NT2/D1 (cell line): ENCODE measurements around the gene TMEM106C.

Source experiments
- SUZ12 ChIP-seq: IDR thresholded peaks from 2 replicates; pipeline ENCODE4 v1.6.1; 2011; ENCODE audit not compliant: insufficient read length, insufficient read depth; ENCODE audit errors: extremely low read depth
- YY1 ChIP-seq: IDR thresholded peaks from 2 replicates; pipeline ENCODE4 v1.6.1; 2011; ENCODE audit not compliant: insufficient read length, insufficient read depth

DNA sequence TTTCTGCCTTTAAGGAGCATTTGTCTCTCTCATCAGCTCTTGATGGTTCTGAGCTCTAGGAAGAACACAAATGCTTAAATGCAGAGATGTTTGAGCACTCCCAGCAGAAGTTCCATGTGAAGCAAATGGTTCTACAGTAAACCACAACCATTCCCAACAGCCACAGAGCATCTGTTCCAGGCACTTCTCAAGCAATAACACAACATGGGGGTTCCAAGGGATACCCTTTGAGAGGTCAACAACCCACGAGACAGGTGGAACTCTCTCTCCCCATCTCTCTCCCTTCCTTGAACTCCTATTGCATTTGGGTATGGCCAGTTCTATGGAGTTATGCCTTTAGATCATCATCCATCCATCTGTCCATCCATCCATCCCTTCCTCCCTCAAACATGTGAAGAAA is 46.1 kb downstream of the TMEM106C start:
- TF ChIP-seq SUZ12 = no peak
- TF ChIP-seq YY1 = no peak
